Right lobe of liver (tissue), 4 donors: Measurements from ENCODE around the gene DNAAF6.

Experiments used
- POLR2A ChIP-seq: fragments of 450-650 bp; IDR thresholded peaks from one replicate; pipeline ENCODE4 v1.6.1; 2017; ENCODE audit warnings: antibody characterized with exemption, mild to moderate bottlenecking
- TF ChIP-seq, protein P1 (sequence below), 4 donors: fragments of 200-600 bp in 3 of 4; fragments of 450-650 bp in 1 of 4; IDR thresholded peaks; one replicate each; pipeline versions ENCODE4 v1.5.1 to v1.8.0; 2016 to 2022; ENCODE audit warnings: antibody characterized with exemption in 4 of 4, mild to moderate bottlenecking in 2 of 4
- donor health status: DM: no; HTN: no; CAD: no.
- donor health status: DM: no; HTN: no; CAD: no.
- donor health status: DM: no; HTN: yes; CAD: no.

DNA sequence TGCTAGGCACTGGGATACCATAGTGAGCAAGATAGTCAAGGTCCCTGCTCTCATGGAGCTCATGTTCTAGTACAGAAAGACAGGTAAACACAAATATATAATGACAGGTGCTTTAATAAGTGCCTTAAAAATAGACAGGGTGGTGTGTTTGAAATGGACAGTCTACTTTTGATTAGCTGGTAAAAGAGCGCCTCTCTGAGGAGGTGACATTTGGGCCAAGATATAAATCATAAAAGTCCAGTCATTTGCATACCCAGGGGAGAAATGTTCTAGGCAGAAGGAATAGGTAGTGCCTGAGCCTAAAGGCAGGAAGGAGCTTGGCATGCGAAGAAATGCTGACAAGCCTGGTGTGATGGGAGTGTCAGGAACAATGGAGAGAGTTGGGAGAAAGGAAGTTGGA, 83.6 kb downstream of the DNAAF6 start:
- TF ChIP-seq, protein P1, sequence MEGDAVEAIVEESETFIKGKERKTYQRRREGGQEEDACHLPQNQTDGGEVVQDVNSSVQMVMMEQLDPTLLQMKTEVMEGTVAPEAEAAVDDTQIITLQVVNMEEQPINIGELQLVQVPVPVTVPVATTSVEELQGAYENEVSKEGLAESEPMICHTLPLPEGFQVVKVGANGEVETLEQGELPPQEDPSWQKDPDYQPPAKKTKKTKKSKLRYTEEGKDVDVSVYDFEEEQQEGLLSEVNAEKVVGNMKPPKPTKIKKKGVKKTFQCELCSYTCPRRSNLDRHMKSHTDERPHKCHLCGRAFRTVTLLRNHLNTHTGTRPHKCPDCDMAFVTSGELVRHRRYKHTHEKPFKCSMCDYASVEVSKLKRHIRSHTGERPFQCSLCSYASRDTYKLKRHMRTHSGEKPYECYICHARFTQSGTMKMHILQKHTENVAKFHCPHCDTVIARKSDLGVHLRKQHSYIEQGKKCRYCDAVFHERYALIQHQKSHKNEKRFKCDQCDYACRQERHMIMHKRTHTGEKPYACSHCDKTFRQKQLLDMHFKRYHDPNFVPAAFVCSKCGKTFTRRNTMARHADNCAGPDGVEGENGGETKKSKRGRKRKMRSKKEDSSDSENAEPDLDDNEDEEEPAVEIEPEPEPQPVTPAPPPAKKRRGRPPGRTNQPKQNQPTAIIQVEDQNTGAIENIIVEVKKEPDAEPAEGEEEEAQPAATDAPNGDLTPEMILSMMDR (IDR thresholded peaks at IDR 0.05) = no peak
- no peak for TF ChIP-seq POLR2A
